Ishikawa (cell line): Measurements from ENCODE around the gene TNFAIP1.

Source experiments
- CEBPB ChIP-seq: IDR thresholded peaks from 2 replicates; pipeline ENCODE4 v1.6.1; 2012
- EGR1 ChIP-seq: IDR thresholded peaks from 2 replicates; pipeline ENCODE4 v1.6.1; 2012
- EP300 ChIP-seq: IDR thresholded peaks from 2 replicates; pipeline ENCODE4 v1.6.1; 2012; ENCODE audit warnings: borderline replicate concordance
- FOXM1 ChIP-seq: IDR thresholded peaks from 2 replicates; pipeline ENCODE4 v1.6.1; 2012; ENCODE audit warnings: low read depth, borderline replicate concordance
- MAX ChIP-seq: IDR thresholded peaks from 2 replicates; pipeline ENCODE4 v1.6.1; 2012
- RAD21 ChIP-seq: IDR thresholded peaks from 2 replicates; pipeline ENCODE4 v1.6.1; 2012; ENCODE audit warnings: low read depth
- REST ChIP-seq: IDR thresholded peaks from 2 replicates; pipeline ENCODE4 v1.6.1; 2012; ENCODE audit warnings: low read depth, mild to moderate bottlenecking
- TAF1 ChIP-seq: IDR thresholded peaks from 2 replicates; pipeline ENCODE4 v1.6.1; 2012; ENCODE audit warnings: low read depth, mild to moderate bottlenecking
- TCF12 ChIP-seq: IDR thresholded peaks from 2 replicates; pipeline ENCODE4 v1.6.1; 2012; ENCODE audit warnings: low read depth
- TEAD4 ChIP-seq: IDR thresholded peaks from 2 replicates; pipeline ENCODE4 v1.6.1; 2012
- USF1 ChIP-seq: IDR thresholded peaks from 2 replicates; pipeline ENCODE4 v1.6.1; 2012
- YY1 ChIP-seq: IDR thresholded peaks from 2 replicates; pipeline ENCODE4 v1.6.1; 2012; ENCODE audit warnings: low read depth

GRCh38 chr17:28364665-28365363 lies 29.3 kb downstream of the TNFAIP1 start, which contains the start of gene SEBOX:
- TF ChIP-seq EGR1 (no peak), TAF1 (no peak), FOXM1 (no peak), MAX (no peak), EP300 (no peak), REST (no peak), CEBPB (no peak), YY1 (no peak), RAD21 (no peak), TCF12 (no peak), USF1 (no peak), TEAD4 (no peak)
